Measurements from ENCODE around the gene RNF208. TPM values are rescaled to one million over a fixed set of nuclear protein-coding genes. Genes with fewer than 3 reads are reported as not detected.

The RNF208 gene
- total RNA-seq, 1 donor from 2014 or later = 12.8 TPM

DNA sequence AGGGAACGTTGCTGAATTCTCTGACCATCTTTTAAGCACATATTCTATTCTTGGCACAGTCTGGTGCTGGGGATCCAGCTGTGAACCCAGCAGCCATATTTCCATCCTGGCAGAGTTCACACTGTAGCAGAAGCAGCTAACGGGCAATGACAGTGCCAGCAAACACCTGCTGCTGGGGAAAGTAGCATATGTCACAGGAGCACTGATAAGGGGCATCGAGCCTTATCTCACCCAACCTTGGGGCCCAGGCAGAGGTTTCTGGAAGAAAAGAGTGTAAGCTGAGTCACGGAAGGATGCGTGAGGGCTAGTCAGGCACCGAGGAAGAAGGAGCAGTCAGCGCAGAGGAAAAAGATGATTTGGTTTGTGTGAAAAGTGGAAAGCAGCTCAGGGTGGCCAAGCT is 15.4 kb downstream of the RNF208 start:
- Mint-ChIP-seq H3K27me3 (no peaks in the 10 kb centered on the region), H3K4me3 (peak overlapping the region; percentile 94), H3K9me3 (no peaks in the 10 kb centered on the region), H3K36me3 (ENCODE audit: low read depth) (peaks cover 26% of the 10 kb centered on the region), H3K27ac (peak overlapping the region; percentile 93), H3K4me1 (peaks cover 28% of the 10 kb centered on the region)
- intact Hi-C loops (cut with micrococcal nuclease) = no loop called here
- no peak for DNase-seq

DNA sequence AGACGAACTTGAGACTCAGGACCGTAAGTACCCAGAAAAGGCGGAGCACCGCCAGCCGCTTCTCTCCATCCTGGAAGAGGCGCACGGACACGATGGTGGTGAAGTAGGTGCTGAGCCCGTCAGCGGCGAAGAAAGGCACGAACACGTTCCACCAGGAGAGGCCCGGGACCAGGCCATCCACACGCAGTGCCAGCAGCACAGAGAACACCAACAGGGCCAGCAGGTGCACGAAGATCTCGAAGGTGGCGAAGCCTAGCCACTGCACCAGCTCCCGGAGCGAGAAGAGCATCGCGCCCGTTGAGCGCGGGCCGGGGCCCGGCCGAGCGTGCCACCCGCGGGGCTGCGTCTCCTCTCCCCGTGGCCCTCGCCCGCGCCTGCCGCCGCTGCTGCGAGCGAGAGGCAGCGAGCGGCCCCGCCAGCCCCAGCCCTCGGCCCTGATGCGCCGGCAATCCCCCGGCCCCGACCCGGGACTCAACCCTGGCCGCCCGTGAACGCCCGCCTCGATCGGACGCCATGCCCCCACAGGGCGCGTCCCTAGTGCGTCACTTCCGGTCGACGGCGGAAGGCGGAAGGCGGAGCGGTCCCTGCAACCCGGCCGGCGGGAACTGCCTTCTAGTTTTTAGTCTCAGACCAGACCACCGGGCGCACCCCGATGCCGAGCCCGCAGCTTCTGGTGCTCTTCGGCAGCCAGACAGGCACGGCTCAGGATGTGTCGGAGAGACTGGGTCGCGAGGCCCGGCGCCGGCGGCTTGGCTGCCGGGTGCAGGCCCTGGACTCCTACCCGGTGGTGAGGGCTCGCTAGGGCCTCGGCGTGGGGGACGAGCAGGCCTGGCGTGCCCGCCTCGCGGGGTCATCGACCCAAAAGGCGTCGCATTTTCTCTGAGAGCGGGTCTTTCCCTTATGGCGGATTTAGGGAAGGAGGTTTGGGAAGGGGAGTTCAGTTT is 16.6 kb downstream of the RNF208 start, which contains the start of the genes NDOR1 and TMEM203:
Gene NDOR1 (plus strand): TSS at position 575 of the 944 bp plus-strand sequence. CDS start 78 bp downstream, at position 653.
Gene TMEM203 (minus strand): TSS at position 523 of the 944 bp plus-strand sequence. CDS start 234 bp downstream, at position 289.
- Mint-ChIP-seq H3K4me1 (peaks cover 30% of the 10 kb centered on the region), H3K36me3 (ENCODE audit: low read depth) (peaks cover 26% of the 10 kb centered on the region), H3K27me3 (no peaks in the 10 kb centered on the region), H3K4me3 (peak within 1 kb of the TSS; percentile 94), H3K27ac (peak within 1 kb of the TSS; percentile 93), H3K9me3 (no peaks in the 10 kb centered on the region)
- intact Hi-C loops (cut with micrococcal nuclease) = loop anchor here (1.0 kb wide), 3 partner anchors 17 to 76 kb away; partner anchors contain the start of genes ANAPC2 and SSNA1
- peak; percentile 99 for DNase-seq

DNA sequence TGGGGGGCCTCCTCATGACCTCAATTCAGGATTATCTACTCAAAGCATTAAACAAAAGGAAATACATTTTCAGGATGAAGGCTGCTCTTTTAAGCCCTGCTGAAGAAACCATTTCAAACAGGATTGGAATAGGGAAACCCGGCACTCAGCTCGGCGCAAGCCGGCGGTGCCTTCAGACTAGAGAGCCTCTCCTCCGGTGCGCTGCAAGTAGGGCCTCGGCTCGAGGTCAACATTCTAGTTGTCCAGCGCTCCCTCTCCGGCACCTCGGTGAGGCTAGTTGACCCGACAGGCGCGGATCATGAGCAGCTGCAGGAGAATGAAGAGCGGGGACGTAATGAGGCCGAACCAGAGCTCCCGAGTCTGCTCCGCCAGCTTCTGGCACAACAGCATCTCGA is 17.3 kb downstream of the RNF208 start:
- peak overlapping the region; percentile 91 for H3K27ac Mint-ChIP-seq
- no peaks in the 10 kb centered on the region for H3K27me3 Mint-ChIP-seq
- peaks cover 30% of the 10 kb centered on the region for H3K4me1 Mint-ChIP-seq
- no peak for DNase-seq
- no peaks in the 10 kb centered on the region for H3K9me3 Mint-ChIP-seq
- peak overlapping the region; percentile 94 for H3K4me3 Mint-ChIP-seq
- H3K36me3 Mint-ChIP-seq (ENCODE audit: low read depth) = peaks cover 24% of the 10 kb centered on the region
- intact Hi-C loops (cut with micrococcal nuclease) = loop anchor here (1.0 to 5.0 kb wide), 4 partner anchors 16 to 75 kb away; partner anchors contain the start of genes ANAPC2, SSNA1 and TUBB4B

- Mint-ChIP-seq H3K4me3 (no peak overlapping the region), H3K9me3 (no peaks in the 10 kb centered on the region), H3K27me3 (peaks cover 2% of the 10 kb centered on the region), H3K4me1 (peaks cover 30% of the 10 kb centered on the region), H3K36me3 (ENCODE audit: low read depth) (peaks cover 17% of the 10 kb centered on the region), H3K27ac (no peak overlapping the region)
- no peak for DNase-seq
- intact Hi-C loops (cut with micrococcal nuclease) = loop anchor here (5.0 kb wide), 1 partner anchor 39 kb away; the partner anchor contains the start of gene TUBB4B
Measured at GRCh38 chr9:137202966-137203365, 19.1 kb downstream of the RNF208 start.

- Mint-ChIP-seq H3K4me1 (peaks cover 17% of the 10 kb centered on the region), H3K27me3 (peaks cover 2% of the 10 kb centered on the region), H3K9me3 (no peaks in the 10 kb centered on the region), H3K4me3 (peak overlapping the region; percentile 87), H3K36me3 (ENCODE audit: low read depth) (peaks cover 9% of the 10 kb centered on the region), H3K27ac (peak overlapping the region; percentile 65)
- no peak for DNase-seq
- intact Hi-C loops (cut with micrococcal nuclease) = loop anchor here (2.0 to 5.0 kb wide), 2 partner anchors 41 to 73 kb away; partner anchors contain the start of gene TUBB4B
Measured at GRCh38 chr9:137201205-137201868, 20.7 kb downstream of the RNF208 start.

GRCh38 chr9:137200311-137201204 is 21.5 kb downstream of the RNF208 start, which contains the start of gene TPRN:
TPRN (minus strand) TSS chr9:137200741; CDS start chr9:137200711, 30 bp downstream.
- H3K27me3 Mint-ChIP-seq = peaks cover 2% of the 10 kb centered on the region
- H3K4me1 Mint-ChIP-seq = peaks cover 14% of the 10 kb centered on the region
- H3K36me3 Mint-ChIP-seq (ENCODE audit: low read depth) = peaks cover 4% of the 10 kb centered on the region
- intact Hi-C loops (cut with micrococcal nuclease) = loop anchor here (1.0 to 5.0 kb wide), 4 partner anchors 12 to 72 kb away; partner anchors contain the start of genes ANAPC2, SSNA1 and TUBB4B
- H3K4me3 Mint-ChIP-seq = peak within 1 kb of the TSS; percentile 87
- DNase-seq = peak; percentile 100
- H3K27ac Mint-ChIP-seq = peak within 1 kb of the TSS; percentile 65
- no peaks in the 10 kb centered on the region for H3K9me3 Mint-ChIP-seq

- peaks cover 14% of the 10 kb centered on the region for H3K4me1 Mint-ChIP-seq
- peaks cover 2% of the 10 kb centered on the region for H3K27me3 Mint-ChIP-seq
- H3K9me3 Mint-ChIP-seq = no peaks in the 10 kb centered on the region
- H3K4me3 Mint-ChIP-seq = peak overlapping the region; percentile 81
- peaks cover 4% of the 10 kb centered on the region for H3K36me3 Mint-ChIP-seq (ENCODE audit: low read depth)
- no peak for DNase-seq
- intact Hi-C loops (cut with micrococcal nuclease) = loop anchor here (1.0 to 5.0 kb wide), 4 partner anchors 11 to 71 kb away; partner anchors contain the start of genes ANAPC2, SSNA1 and TUBB4B
- H3K27ac Mint-ChIP-seq = no peak overlapping the region
Measured at GRCh38 chr9:137199411-137200121, 22.5 kb downstream of the RNF208 start.

DNA sequence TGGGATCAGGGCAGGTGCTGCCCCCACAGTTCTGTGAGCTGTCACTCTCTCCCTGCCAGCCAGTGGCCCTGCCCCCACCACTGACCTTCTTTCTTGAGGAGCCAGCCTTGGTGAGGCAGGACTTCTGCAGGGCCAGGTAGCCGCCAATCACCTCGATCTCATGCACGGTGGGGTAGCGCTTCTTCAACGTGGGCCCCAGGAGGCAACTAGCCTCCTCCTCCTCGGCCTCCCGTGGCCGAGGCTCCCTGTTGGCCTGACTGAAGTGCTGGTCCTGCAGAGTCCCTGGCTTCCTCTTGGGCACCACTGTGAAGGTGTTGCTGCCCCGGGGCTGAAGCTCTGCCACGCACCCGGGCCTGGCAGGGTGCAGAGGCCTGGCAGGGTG is 23.1 kb downstream of the RNF208 start:
- peaks cover 3% of the 10 kb centered on the region for H3K36me3 Mint-ChIP-seq (ENCODE audit: low read depth)
- intact Hi-C loops (cut with micrococcal nuclease) = no loop called here
- H3K4me1 Mint-ChIP-seq = peaks cover 9% of the 10 kb centered on the region
- H3K27me3 Mint-ChIP-seq = peaks cover 2% of the 10 kb centered on the region
- no peak for DNase-seq
- H3K27ac Mint-ChIP-seq = no peak overlapping the region
- H3K9me3 Mint-ChIP-seq = no peaks in the 10 kb centered on the region
- H3K4me3 Mint-ChIP-seq = peak overlapping the region; percentile 32

DNA sequence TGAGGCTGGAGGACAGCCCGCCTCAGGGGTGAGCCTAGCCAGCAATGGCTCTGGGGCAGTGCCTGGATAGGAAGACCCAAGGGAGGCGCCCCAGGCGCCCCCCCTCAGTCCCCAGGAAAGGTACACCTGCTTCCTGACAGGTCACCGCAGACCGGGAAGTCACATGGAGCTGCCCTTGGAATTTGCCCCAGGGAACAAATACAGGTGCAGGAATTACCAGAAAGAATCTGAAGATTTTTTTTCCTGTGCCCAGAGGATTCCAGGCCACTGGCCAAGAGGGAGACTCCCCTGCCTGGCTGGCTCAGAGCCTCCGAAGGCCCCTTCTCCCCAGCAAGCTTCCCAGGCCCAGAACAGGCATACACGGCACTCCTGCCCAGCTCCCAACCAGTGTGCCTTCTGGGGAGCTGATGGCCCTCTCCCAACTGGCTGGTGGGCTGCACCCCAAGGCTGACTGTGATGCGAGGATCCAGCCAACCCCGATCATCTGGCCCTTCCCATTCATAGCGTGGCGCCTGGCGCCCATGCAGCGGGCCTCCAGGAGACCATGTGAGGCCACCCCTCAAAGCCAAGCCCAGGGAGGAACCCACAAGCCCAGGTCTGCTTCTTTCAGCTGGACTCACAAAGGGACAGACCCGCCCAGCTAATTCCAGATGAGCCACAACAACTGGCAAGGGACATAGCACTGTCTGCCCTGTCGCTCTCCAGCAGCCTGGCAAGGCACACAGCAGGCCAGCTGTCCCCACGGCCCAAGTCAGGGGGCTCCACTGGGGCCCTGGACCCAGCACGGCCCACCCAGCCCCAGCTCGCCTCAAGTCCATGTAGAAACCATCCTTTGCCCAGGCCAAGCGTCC is 23.8 kb downstream of the RNF208 start:
- Mint-ChIP-seq H3K27ac (no peak overlapping the region), H3K27me3 (peaks cover 2% of the 10 kb centered on the region), H3K4me3 (peak overlapping the region; percentile 32), H3K4me1 (peaks cover 8% of the 10 kb centered on the region), H3K9me3 (no peaks in the 10 kb centered on the region), H3K36me3 (ENCODE audit: low read depth) (peaks cover 3% of the 10 kb centered on the region)
- no peak for DNase-seq
- intact Hi-C loops (cut with micrococcal nuclease) = no loop called here

GRCh38 chr9:137195525-137196220 is 26.4 kb downstream of the RNF208 start:
- H3K4me1 Mint-ChIP-seq = no peaks in the 10 kb centered on the region
- intact Hi-C loops (cut with micrococcal nuclease) = no loop called here
- H3K27me3 Mint-ChIP-seq = peaks cover 2% of the 10 kb centered on the region
- peaks cover 6% of the 10 kb centered on the region for H3K36me3 Mint-ChIP-seq (ENCODE audit: low read depth)
- DNase-seq = no peak
- no peak overlapping the region for H3K4me3 Mint-ChIP-seq
- no peaks in the 10 kb centered on the region for H3K9me3 Mint-ChIP-seq
- H3K27ac Mint-ChIP-seq = no peak overlapping the region

GRCh38 chr9:137194909-137195308 is 27.1 kb downstream of the RNF208 start:
- Mint-ChIP-seq H3K9me3 (no peaks in the 10 kb centered on the region), H3K27me3 (peaks cover 2% of the 10 kb centered on the region), H3K27ac (no peak overlapping the region), H3K4me3 (no peak overlapping the region), H3K4me1 (no peaks in the 10 kb centered on the region), H3K36me3 (ENCODE audit: low read depth) (peaks cover 8% of the 10 kb centered on the region)
- no peak for DNase-seq
- intact Hi-C loops (cut with micrococcal nuclease) = no loop called here

Measured in activated CD4-positive, alpha-beta T cell treated with anti-CD3 and anti-CD28 coated beads, Interleukin-2, amount 10 ng/mL, durations not matched to agents 24 days and 14 days (primary cell).